Heart left ventricle (tissue), 16 donors: ENCODE measurements around the gene MDP1. TPM values are rescaled to one million over a fixed set of nuclear protein-coding genes. Genes with fewer than 3 reads are reported as not detected.
"Not testable (repeated sequence)": the region's sequence is repeated elsewhere in the genome, so short reads cannot be mapped to it uniquely, and the experiment has no call there.

Source experiments
- ATAC-seq, 4 donors: fragments of 200-7000 bp; cut with Tn5 transposase; one replicate each; pipeline ENCODE4 v1.9.1; 2020 to 2022; ENCODE audit warnings: moderate library complexity in 4 of 4, mild to moderate bottlenecking in 3 of 4, moderate number of reproducible peaks in 1 of 4
- DNase-seq, 5 donors: peaks; one replicate each; pipeline ENCODE4 v3.0.0-alpha.2; 2020
- H3K27ac ChIP-seq, 12 donors: fragments of 200-600 bp; sonication (generic) in 4 of 12; one replicate each; pipeline versions ENCODE4 v1.5.0 to v1.8.0; 2016 to 2022; ENCODE audit warnings: mild to moderate bottlenecking in 2 of 12
- H3K27me3 ChIP-seq, 9 donors: fragments of 200-600 bp; sonication (generic) in 2 of 9; one replicate each; pipeline versions ENCODE4 v1.5.1 to v1.8.0; 2016 to 2022; ENCODE audit warnings: mild to moderate bottlenecking in 3 of 9
- H3K36me3 ChIP-seq, 9 donors: fragments of 200-600 bp; sonication (generic) in 2 of 9; one replicate each; pipeline versions ENCODE4 v1.5.0 to v1.8.0; 2018 to 2022; ENCODE audit warnings: mild to moderate bottlenecking in 2 of 9
- H3K4me1 ChIP-seq, 12 donors: fragments of 200-600 bp; sonication (generic) in 4 of 12; one replicate each; pipeline versions ENCODE4 v1.5.0 to v1.8.0; 2016 to 2022; ENCODE audit warnings: mild to moderate bottlenecking in 3 of 12
- H3K4me3 ChIP-seq, 12 donors: fragments of 200-600 bp; sonication (generic) in 4 of 12; one replicate each; pipeline versions ENCODE4 v1.5.0 to v1.8.0; 2017 to 2022; ENCODE audit warnings: mild to moderate bottlenecking in 9 of 12, moderate library complexity in 4 of 12
- H3K9me3 ChIP-seq, 12 donors: fragments of 200-600 bp; sonication (generic) in 4 of 12; one replicate each; pipeline versions ENCODE4 v1.5.0 to v1.8.0; 2016 to 2022; ENCODE audit warnings: mild to moderate bottlenecking in 1 of 12
- POLR2A ChIP-seq, 2 donors: fragments of 450-650 bp; IDR thresholded peaks; one replicate each; pipeline ENCODE4 v1.6.1; 2017; ENCODE audit warnings: antibody characterized with exemption in 2 of 2, mild to moderate bottlenecking in 2 of 2, moderate library complexity in 2 of 2
- WGBS, 4 donors: extraction: QIAGEN DNeasy Blood & Tissue Kit in 2 of 4; methylation state at CpG; one replicate each; pipeline versions ENCODE4 v1.1.5 to v1.1.7; 2013 to 2018; 5-methylcytosine and 5-hydroxymethylcytosine counted together
- intact Hi-C, 10 donors: fragments of 100-400 bp; cut with DNase I; formaldehyde crosslinking; loops; one replicate each; pipeline versions ENCODE4 v1.11.1 to v1.14.2; 2022
- polyA plus RNA-seq, 2 donors: library from polyadenylated mRNA; stranded (reverse); fragments of 200-250 nt; gene quantifications; one replicate each; pipeline ENCODE4 v1.2.3, GENCODE V29; 2013
- total RNA-seq, 9 donors: library from RNA; depleted of rRNA in 2 of 9; stranded (reverse); fragments of >200 nt in 2 of 9; fragmentation: NEBNext Ultra II Directional in 3 of 9; extraction: Animal tissue kit (Norgen Biotek cat#: 25700) in 3 of 9; gene quantifications; one replicate each; pipeline versions ENCODE4 v1.1.0 to v1.2.4, GENCODE V29; 2016 to 2023
- TF ChIP-seq, protein P1 (sequence below), 12 donors: fragments of 200-600 bp; sonication (generic) in 4 of 12; IDR thresholded peaks; one replicate each; pipeline versions ENCODE4 v1.5.0 to v1.8.0; 2018 to 2022; ENCODE audit warnings: antibody characterized with exemption in 12 of 12, mild to moderate bottlenecking in 5 of 12
- donor health status: ischemic (EF 13 %, LVEDD 7.1; RV severe dilation, severe dysfunction).
- donor health status: healthy with polysubstance abuse.
- donor health status: DM: no; HTN: yes; CAD: no.
- donor health status: DM: no; HTN: no; CAD: no.
- donor health status: ischemic (EF 25% LVEDD 6.9; RV normal size, moderate dysfunction).
- donor health status: ischemic (EF 25% LVEDD 5.7; RV mildly dilated, moderate dysfunction).
- donor health status: healthy.
- donor health status: DM: yes; HTN: yes; CAD: no.
- donor health status: ischemic (EF 35%, LVEDD 5.7; RV mildly dilated, moderate dysfunction).
- donor health status: nonischemic (EF 11% LVEDD 7.7; RV severe dilation, severe dysfunction).
- donor health status: DM: yes; HTN: yes; CAD: no.
- donor health status: PGD.
- donor health status: ischemic (EF 29% LVEDD 5.4; RV normal size, mild dysfunction).
- donor health status: nonischemic (EF 23%, LVEDD 6.1; RV moderate dilation, normal function).

The MDP1 gene
- total and polyA plus RNA-seq, 11 donors, result 12.8 to 26.5 (median 16.1) TPM

DNA sequence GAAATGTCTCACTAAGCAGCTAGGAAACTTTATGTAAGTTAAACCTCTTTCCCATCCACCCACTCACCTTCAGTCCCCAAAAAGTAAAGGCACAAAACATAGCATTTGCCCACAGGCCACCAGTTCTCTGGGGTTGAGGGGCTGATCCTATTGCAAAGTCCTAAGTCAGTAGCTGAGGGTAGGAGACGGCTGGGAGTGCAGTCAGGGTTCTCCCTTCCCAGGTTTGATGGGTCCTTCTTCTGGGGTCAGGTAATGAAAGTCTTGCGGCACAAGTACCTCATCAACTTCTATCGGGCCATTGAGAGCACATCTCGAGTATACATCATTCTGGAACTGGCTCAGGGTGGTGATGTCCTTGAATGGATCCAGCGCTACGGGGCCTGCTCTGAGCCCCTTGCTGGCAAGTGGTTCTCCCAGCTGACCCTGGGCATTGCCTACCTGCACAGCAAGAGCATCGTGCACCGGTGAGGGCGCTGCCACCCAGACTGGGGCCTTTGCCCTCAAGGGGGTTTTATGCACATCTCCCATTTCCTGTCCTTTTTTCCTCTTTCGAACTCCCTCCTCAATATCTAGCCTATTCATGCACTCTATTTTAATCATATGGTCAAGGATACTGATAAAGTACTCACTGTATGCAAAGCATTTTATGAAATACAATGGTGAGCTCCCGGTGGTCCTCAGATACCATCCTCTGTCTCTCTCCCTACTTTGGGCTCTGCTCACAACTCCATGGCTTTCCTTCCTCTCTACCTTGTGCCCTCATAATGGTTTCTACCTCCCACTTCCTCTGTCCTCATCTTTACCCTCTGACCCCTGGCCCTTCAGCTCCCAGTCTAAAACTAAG lies 9.4 kb downstream of the MDP1 start:
- no peak for DNase-seq
- intact Hi-C loops, result no loop called here
- Histone ChIP-seq H3K27me3 (no peaks in the 10 kb centered on the region), H3K4me1 (peaks cover 0 to 4% (median 0%) of the 10 kb centered on the region in 12 donors), H3K9me3 (peaks cover 0 to 2% (median 0%) of the 10 kb centered on the region in 12 donors), H3K27ac (no peak overlapping the region), H3K36me3 (peaks cover 0 to 86% (median 62%) of the 10 kb centered on the region in 9 donors), H3K4me3 (no peak overlapping the region)
- no peak for ATAC-seq
- no peak for TF ChIP-seq POLR2A (IDR thresholded peaks at IDR 0.05)
- TF ChIP-seq, protein P1, sequence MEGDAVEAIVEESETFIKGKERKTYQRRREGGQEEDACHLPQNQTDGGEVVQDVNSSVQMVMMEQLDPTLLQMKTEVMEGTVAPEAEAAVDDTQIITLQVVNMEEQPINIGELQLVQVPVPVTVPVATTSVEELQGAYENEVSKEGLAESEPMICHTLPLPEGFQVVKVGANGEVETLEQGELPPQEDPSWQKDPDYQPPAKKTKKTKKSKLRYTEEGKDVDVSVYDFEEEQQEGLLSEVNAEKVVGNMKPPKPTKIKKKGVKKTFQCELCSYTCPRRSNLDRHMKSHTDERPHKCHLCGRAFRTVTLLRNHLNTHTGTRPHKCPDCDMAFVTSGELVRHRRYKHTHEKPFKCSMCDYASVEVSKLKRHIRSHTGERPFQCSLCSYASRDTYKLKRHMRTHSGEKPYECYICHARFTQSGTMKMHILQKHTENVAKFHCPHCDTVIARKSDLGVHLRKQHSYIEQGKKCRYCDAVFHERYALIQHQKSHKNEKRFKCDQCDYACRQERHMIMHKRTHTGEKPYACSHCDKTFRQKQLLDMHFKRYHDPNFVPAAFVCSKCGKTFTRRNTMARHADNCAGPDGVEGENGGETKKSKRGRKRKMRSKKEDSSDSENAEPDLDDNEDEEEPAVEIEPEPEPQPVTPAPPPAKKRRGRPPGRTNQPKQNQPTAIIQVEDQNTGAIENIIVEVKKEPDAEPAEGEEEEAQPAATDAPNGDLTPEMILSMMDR (IDR thresholded peaks at IDR 0.05), result no peak
- WGBS, 4 donors, result 96 to 99% (median 97%) methylated on average over 11 of the region's 11 CpGs

DNA sequence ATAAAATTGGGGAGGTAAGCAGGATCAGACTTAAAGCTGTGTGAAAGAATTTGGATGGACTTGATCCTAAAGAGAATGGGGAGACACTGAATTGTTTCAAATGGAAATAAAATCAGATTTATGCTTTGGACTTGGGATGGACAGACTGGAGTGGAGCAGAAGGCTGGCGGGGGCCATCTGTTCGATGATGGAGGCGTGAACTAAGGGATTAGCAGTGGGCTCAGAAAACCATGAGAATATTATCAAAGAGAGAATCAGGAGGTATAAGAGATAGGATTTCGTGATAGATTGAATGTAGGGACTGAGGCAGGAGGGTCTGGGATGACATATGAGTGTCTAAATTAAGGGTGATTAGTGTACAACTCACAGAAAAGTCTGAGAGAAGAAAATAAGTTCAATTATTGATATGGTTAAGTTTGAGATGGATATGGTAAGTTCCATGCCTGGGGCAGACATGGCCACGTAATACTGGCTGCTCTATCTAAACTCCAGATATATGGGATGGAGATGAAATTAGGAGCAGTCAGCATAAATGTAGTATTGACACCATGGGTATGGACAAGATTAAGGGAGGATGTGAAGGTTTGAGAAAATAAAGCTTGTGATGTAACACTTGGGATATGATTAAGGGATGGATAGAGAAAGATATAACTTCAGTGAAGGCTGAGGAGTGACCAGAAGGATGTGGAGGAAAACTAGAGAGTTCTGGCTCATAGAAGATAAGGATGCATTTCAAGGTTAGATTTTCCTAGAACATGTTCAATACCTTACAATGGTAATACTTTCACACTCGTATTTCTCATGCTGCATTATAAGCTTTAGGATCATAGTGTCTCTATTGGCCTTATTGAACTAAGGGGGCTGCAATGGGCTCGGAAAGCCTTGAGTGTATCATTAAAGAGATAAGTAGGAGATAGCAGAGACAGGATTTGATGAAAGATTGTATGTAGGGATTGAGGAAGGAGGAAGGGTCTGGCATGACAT lies 11.4 kb downstream of the MDP1 start:
- H3K36me3 ChIP-seq, result peaks cover 0 to 78% (median 51%) of the 10 kb centered on the region in 9 donors
- TF ChIP-seq, protein P1 (IDR thresholded peaks at IDR 0.05), result no peak
- TF ChIP-seq POLR2A (IDR thresholded peaks at IDR 0.05), result no peak
- DNase-seq (no peak), ATAC-seq (no peak)
- no peak overlapping the region for H3K4me3 ChIP-seq
- H3K27ac ChIP-seq, result no peak overlapping the region
- peaks cover 0 to 2% (median 0%) of the 10 kb centered on the region in 12 donors for H3K4me1 ChIP-seq
- H3K9me3 ChIP-seq, result peaks cover 0 to 4% (median 0%) of the 10 kb centered on the region in 12 donors
- intact Hi-C loops, result no loop called here
- WGBS, 4 donors, result 92 to 97% (median 94%) methylated on average over 7 of the region's 7 CpGs
- H3K27me3 ChIP-seq, result no peaks in the 10 kb centered on the region

DNA sequence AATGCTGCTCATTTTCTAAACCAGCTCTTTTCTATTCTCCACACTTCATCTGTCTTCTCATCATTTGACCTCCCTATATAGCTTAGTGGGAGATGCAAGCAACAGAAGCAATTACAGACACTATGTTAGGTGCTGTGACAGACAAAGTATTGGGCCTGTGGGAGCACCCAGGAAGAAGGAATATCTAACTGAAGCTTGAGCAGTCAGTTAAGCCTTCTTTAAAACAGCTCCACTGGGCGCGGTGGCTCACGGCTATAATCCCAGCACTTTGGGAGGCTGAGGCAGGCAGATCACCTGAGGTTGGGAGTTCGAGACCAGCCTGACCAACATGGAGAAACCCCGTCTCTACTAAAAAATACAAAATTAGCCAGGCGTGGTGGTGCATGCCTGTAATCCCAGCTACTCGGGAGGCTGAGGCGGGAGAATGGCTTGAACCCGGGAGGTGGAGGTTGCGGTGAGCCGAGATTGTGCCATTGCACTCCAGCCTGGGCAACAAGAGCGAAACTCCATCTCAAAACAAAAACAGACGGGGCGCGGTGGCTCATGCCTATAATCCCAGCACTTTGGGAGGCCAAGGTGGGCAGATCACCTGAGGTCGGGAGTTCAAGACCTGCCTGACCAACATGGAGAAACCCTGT lies 12.5 kb downstream of the MDP1 start:
- ATAC-seq, H3K4me3 ChIP-seq, H3K27me3 ChIP-seq, DNase-seq, intact Hi-C loops, H3K9me3 ChIP-seq, H3K27ac ChIP-seq: not testable (repeated sequence)
- Histone ChIP-seq H3K4me1 (peaks cover 0 to 13% (median 0%) of the 10 kb centered on the region in 12 donors), H3K36me3 (peaks cover 0 to 71% (median 41%) of the 10 kb centered on the region in 9 donors)
- WGBS, 4 donors, result 91 to 99% (median 98%) methylated on average over 16 of the region's 16 CpGs

DNA sequence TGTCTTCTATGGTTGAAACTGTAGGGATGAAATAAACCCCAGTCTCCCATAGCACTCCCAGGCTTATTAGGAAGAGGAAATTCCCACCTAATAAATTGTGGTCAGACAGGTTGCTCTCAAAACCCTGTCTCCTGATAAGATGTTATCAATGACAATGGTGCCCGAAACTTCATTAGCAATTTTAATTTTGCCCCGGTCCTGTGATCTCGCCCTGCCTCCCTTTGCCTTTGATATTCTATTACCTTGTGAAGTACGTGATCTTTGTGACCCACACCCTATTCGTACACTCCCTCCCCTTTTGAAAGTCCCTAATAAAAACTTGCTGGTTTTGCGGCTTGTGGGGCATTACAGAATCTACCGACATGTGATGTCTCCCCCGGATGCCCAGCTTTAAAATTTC lies 13.3 kb downstream of the MDP1 start:
- intact Hi-C loops, H3K27me3 ChIP-seq, ATAC-seq, H3K27ac ChIP-seq, H3K4me3 ChIP-seq, DNase-seq, H3K9me3 ChIP-seq: not testable (repeated sequence)
- WGBS, 4 donors, result 91 to 93% (median 92%) methylated on average over 8 of the region's 8 CpGs
- Histone ChIP-seq H3K4me1 (peaks cover 0 to 19% (median 2%) of the 10 kb centered on the region in 12 donors), H3K36me3 (peaks cover 0 to 63% (median 32%) of the 10 kb centered on the region in 9 donors)
